CD14-positive monocyte (primary cell): ENCODE measurements around the gene TRAF3. TPM values are rescaled to one million over a fixed set of nuclear protein-coding genes. Genes with fewer than 3 reads are reported as not detected.
A peak's percentile ranks its signal among the peaks of the same experiment; 100 is the strongest.

Source experiments
- DNase-seq, 3 donors: peaks; one replicate each; pipeline ENCODE4 v3.0.0-alpha.2; 2011 to 2022
- H2AFZ ChIP-seq: 2 replicates; pipeline ENCODE4 v1.6.0; 2012; ENCODE audit warnings: mild to moderate bottlenecking, low read depth, low read length, inconsistent platforms; ENCODE audit not compliant: insufficient read depth, poor library complexity, severe bottlenecking
- H3K27ac ChIP-seq, 2 donors: 1 replicate in 1 of 2; 2 replicates in 1 of 2; pipeline ENCODE4 v1.5.1; 2012 to 2013; ENCODE audit warnings: low read length in 2 of 2, control low read depth in 1 of 2, inconsistent platforms in 1 of 2, low read depth in 1 of 2, mild to moderate bottlenecking in 1 of 2
- H3K27me3 ChIP-seq, 2 donors: one replicate each; pipeline versions ENCODE4 v1.6.0 to v1.6.1; 2011 to 2013; ENCODE audit warnings: low read length in 2 of 2; ENCODE audit not compliant: control insufficient read depth in 2 of 2, insufficient read depth in 2 of 2
- H3K36me3 ChIP-seq, 2 donors: replicated peaks in 1 of 2; 1 replicate in 1 of 2; 2 replicates in 1 of 2; pipeline versions ENCODE4 v1.5.1 to v1.6.1; 2012 to 2013; ENCODE audit warnings: low read length in 2 of 2, control low read depth in 1 of 2, inconsistent platforms in 1 of 2, mild to moderate bottlenecking in 1 of 2; ENCODE audit not compliant: insufficient read depth in 2 of 2, control insufficient read depth in 1 of 2
- H3K4me1 ChIP-seq, 2 donors: 1 replicate in 1 of 2; 2 replicates in 1 of 2; pipeline versions ENCODE4 v1.5.1 to v1.6.1; 2012 to 2013; ENCODE audit warnings: low read length in 2 of 2, control low read depth in 1 of 2, inconsistent platforms in 1 of 2, mild to moderate bottlenecking in 1 of 2, moderate library complexity in 1 of 2; ENCODE audit not compliant: insufficient read depth in 2 of 2, control insufficient read depth in 1 of 2
- H3K4me2 ChIP-seq: replicated peaks from 2 replicates; pipeline ENCODE3; 2012; ENCODE audit warnings: low read length, moderate library complexity, mild to moderate bottlenecking; ENCODE audit not compliant: poor library complexity, severe bottlenecking; ENCODE audit errors: extremely low read depth
- H3K4me3 ChIP-seq, 3 experiments: fragments of 200-600 bp in 1 of 3; sonication (generic) in 1 of 3; replicated peaks in 1 of 3; 1 replicate in 2 of 3; 2 replicates in 1 of 3; pipeline ENCODE4 v1.5.1; 2011 to 2013; ENCODE audit warnings: low read length in 3 of 3, mild to moderate bottlenecking in 3 of 3, control low read depth in 2 of 3, low read depth in 2 of 3, inconsistent platforms in 1 of 3, moderate library complexity in 1 of 3
- H3K79me2 ChIP-seq: 2 replicates; pipeline ENCODE4 v1.6.0; 2012; ENCODE audit warnings: mild to moderate bottlenecking, control low read depth, inconsistent platforms, low read length, moderate library complexity; ENCODE audit not compliant: insufficient read depth
- H3K9ac ChIP-seq: 2 replicates; pipeline ENCODE4 v1.6.0; 2017; ENCODE audit warnings: low read length, mild to moderate bottlenecking; ENCODE audit not compliant: insufficient read depth, poor library complexity, severe bottlenecking
- H3K9me3 ChIP-seq, 2 donors: replicated peaks in 1 of 2; 1 replicate in 1 of 2; 2 replicates in 1 of 2; pipeline versions ENCODE4 v1.5.1 to v1.6.1; 2012 to 2013; ENCODE audit warnings: low read length in 2 of 2, control low read depth in 1 of 2; ENCODE audit not compliant: control insufficient read depth in 1 of 2, insufficient read depth in 1 of 2
- H4K20me1 ChIP-seq: 2 replicates; pipeline ENCODE4 v1.6.0; 2012; ENCODE audit warnings: mild to moderate bottlenecking, low read length, control low read depth, moderate library complexity; ENCODE audit not compliant: insufficient read depth
- H3K27ac Mint-ChIP-seq, 7 donors: one replicate each; pipeline ENCODE4 v1.8.0; 2020; ENCODE audit warnings: mild to moderate bottlenecking in 7 of 7, mixed read lengths in 7 of 7, moderate library complexity in 6 of 7, inconsistent platforms in 2 of 7
- H3K27me3 Mint-ChIP-seq, 3 donors: one replicate each; pipeline ENCODE4 v1.8.0; 2021 to 2022; ENCODE audit warnings: low read depth in 3 of 3, mild to moderate bottlenecking in 3 of 3, mixed read lengths in 3 of 3, moderate library complexity in 3 of 3, inconsistent platforms in 1 of 3
- H3K36me3 Mint-ChIP-seq, 2 donors: one replicate each; pipeline ENCODE4 v1.8.0; 2020; ENCODE audit warnings: mixed read lengths in 2 of 2, inconsistent platforms in 1 of 2, mild to moderate bottlenecking in 1 of 2
- H3K4me1 Mint-ChIP-seq: one replicate; pipeline ENCODE4 v1.8.0; 2020; ENCODE audit warnings: mild to moderate bottlenecking, mixed read lengths
- H3K4me3 Mint-ChIP-seq, 2 donors: one replicate each; pipeline ENCODE4 v1.8.0; 2020; ENCODE audit warnings: mild to moderate bottlenecking in 2 of 2, mixed read lengths in 2 of 2, moderate library complexity in 1 of 2
- H3K9me3 Mint-ChIP-seq, 7 donors: one replicate each; pipeline ENCODE4 v1.8.0; 2020 to 2022; ENCODE audit warnings: mixed read lengths in 7 of 7, mild to moderate bottlenecking in 6 of 7, moderate library complexity in 6 of 7, inconsistent platforms in 2 of 7
- CTCF ChIP-seq: fragments of 200-600 bp; IDR thresholded peaks from one replicate; pipeline ENCODE4 v1.8.0; 2022; ENCODE audit warnings: antibody characterized with exemption, mild to moderate bottlenecking
- WGBS: methylation state at CpG from one replicate; pipeline ENCODE4 v1.1.5; 2013; ENCODE audit warnings: missing lambda C conversion rate; ENCODE audit not compliant: insufficient coverage; 5-methylcytosine and 5-hydroxymethylcytosine counted together
- intact Hi-C, 2 donors: fragments of 100-400 bp; cut with micrococcal nuclease; formaldehyde crosslinking; loops; one replicate each; pipeline versions ENCODE4 v1.15.0 to v1.15.1; 2023
- polyA plus RNA-seq, 3 donors: library from polyadenylated mRNA; depleted of rRNA in 1 of 3; unstranded in 2 of 3; stranded (reverse) in 1 of 3; fragments of 300-500 nt in 2 of 3; fragments of >200 nt in 1 of 3; fragmentation: Illumina TruSeq in 2 of 3; gene quantifications; 1 replicate in 2 of 3; 2 replicates in 1 of 3; pipeline ENCODE4 v1.2.3, GENCODE V29; 2012 to 2021

Gene TRAF3
- polyA plus RNA-seq, 3 donors, result 12.0 to 37.6 (median 17.3) TPM

- no peaks in the 10 kb centered on the region for H3K79me2 ChIP-seq
- no peak overlapping the region for H3K4me3 Mint-ChIP-seq
- H3K27me3 ChIP-seq, result no peaks in the 10 kb centered on the region
- H3K27ac ChIP-seq, result no peak overlapping the region
- peaks cover 41% of the 10 kb centered on the region for H4K20me1 ChIP-seq
- H3K27me3 Mint-ChIP-seq, result peaks cover 0 to 2% (median 0%) of the 10 kb centered on the region in 3 donors
- intact Hi-C loops, result no loop called here
- H3K27ac Mint-ChIP-seq, result peak overlapping the region in 1 of 7 donors; percentile 32
- H3K4me2 ChIP-seq, result no peak overlapping the region
- no peaks in the 10 kb centered on the region for H3K9me3 ChIP-seq
- no peak overlapping the region for H3K9ac ChIP-seq
- peaks cover 42 to 77% of the 10 kb centered on the region in 2 donors for H3K36me3 ChIP-seq
- no peak for TF ChIP-seq CTCF
- no peak overlapping the region for H3K4me3 ChIP-seq
- no peaks in the 10 kb centered on the region for H3K4me1 Mint-ChIP-seq
- H2AFZ ChIP-seq, result no peak overlapping the region
- H3K4me1 ChIP-seq, result no peaks in the 10 kb centered on the region
- peaks cover 47 to 73% of the 10 kb centered on the region in 2 donors for H3K36me3 Mint-ChIP-seq
- no peak for DNase-seq
- peaks cover 0 to 3% (median 0%) of the 10 kb centered on the region in 7 donors for H3K9me3 Mint-ChIP-seq
- 99% methylated on average over 33 of the region's 33 CpGs for WGBS
Observed at GRCh38 chr14:102907303-102907844, 130.1 kb downstream of the TRAF3 start.

- 96% methylated on average over 18 of the region's 23 CpGs for WGBS
- Histone ChIP-seq H3K9me3 (no peaks in the 10 kb centered on the region), H3K9ac (no peak overlapping the region), H4K20me1 (peaks cover 39% of the 10 kb centered on the region), H3K36me3 (peaks cover 34 to 70% of the 10 kb centered on the region in 2 donors), H3K27ac (no peak overlapping the region), H3K79me2 (no peaks in the 10 kb centered on the region), H3K4me3 (no peak overlapping the region), H2AFZ (no peak overlapping the region), H3K4me2 (no peak overlapping the region), H3K27me3 (no peaks in the 10 kb centered on the region), H3K4me1 (no peaks in the 10 kb centered on the region)
- DNase-seq, result no peak
- Mint-ChIP-seq H3K27me3 (peaks cover 0 to 2% (median 0%) of the 10 kb centered on the region in 3 donors), H3K4me3 (no peak overlapping the region), H3K9me3 (peaks cover 0 to 4% (median 0%) of the 10 kb centered on the region in 7 donors), H3K36me3 (peaks cover 41 to 68% of the 10 kb centered on the region in 2 donors), H3K4me1 (no peaks in the 10 kb centered on the region), H3K27ac (peak overlapping the region in 1 of 7 donors; percentile 50)
- no peak for TF ChIP-seq CTCF
- intact Hi-C loops, result no loop called here
Observed at GRCh38 chr14:102907980-102908730, 130.9 kb downstream of the TRAF3 start.
